Hepatocyte (in vitro differentiated cells): ENCODE results near the gene PGGT1B. TPM values are rescaled to one million over a fixed set of nuclear protein-coding genes. Genes with fewer than 3 reads are reported as not detected.

Source experiments
- DNase-seq: peaks from one replicate; pipeline ENCODE4 v3.0.0-alpha.2; 2016; ENCODE audit warnings: low spot score
- H2AFZ ChIP-seq: fragments of 200-600 bp; sonication (generic); 2 replicates; pipeline ENCODE4 v1.6.0; 2016; ENCODE audit warnings: antibody characterized with exemption, mild to moderate bottlenecking
- H3K27ac ChIP-seq: fragments of 200-600 bp; sonication (generic); 2 replicates; pipeline ENCODE4 v1.5.1; 2016; ENCODE audit warnings: mild to moderate bottlenecking
- H3K27me3 ChIP-seq: fragments of 200-600 bp; sonication (generic); 2 replicates; pipeline ENCODE4 v1.6.1; 2016
- H3K36me3 ChIP-seq: fragments of 200-600 bp; sonication (generic); replicated peaks from 2 replicates; pipeline ENCODE4 v1.5.1; 2016; ENCODE audit warnings: low read depth; ENCODE audit not compliant: insufficient read depth
- H3K4me1 ChIP-seq: fragments of 200-600 bp; sonication (generic); 2 replicates; pipeline ENCODE4 v1.5.1; 2016; ENCODE audit warnings: mild to moderate bottlenecking, moderate library complexity; ENCODE audit not compliant: insufficient read depth
- H3K4me2 ChIP-seq: fragments of 200-600 bp; sonication (generic); 2 replicates; pipeline ENCODE4 v1.6.0; 2016
- H3K4me3 ChIP-seq: fragments of 200-600 bp; sonication (generic); 2 replicates; pipeline ENCODE4 v1.5.1; 2016; ENCODE audit warnings: mild to moderate bottlenecking
- H3K79me2 ChIP-seq: fragments of 200-600 bp; sonication (generic); 2 replicates; pipeline ENCODE4 v1.6.0; 2017; ENCODE audit warnings: mild to moderate bottlenecking
- H3K9me2 ChIP-seq: fragments of 200-600 bp; sonication (generic); replicated peaks from 2 replicates; pipeline ENCODE4 v1.6.0; 2017; ENCODE audit warnings: mild to moderate bottlenecking; ENCODE audit not compliant: insufficient read depth
- H3K9me3 ChIP-seq: fragments of 200-600 bp; sonication (generic); 2 replicates; pipeline ENCODE4 v1.5.1; 2016; ENCODE audit warnings: low read depth, mild to moderate bottlenecking
- H4K20me1 ChIP-seq: fragments of 200-600 bp; sonication (generic); 2 replicates; pipeline ENCODE4 v1.6.0; 2016; ENCODE audit warnings: mild to moderate bottlenecking; ENCODE audit not compliant: insufficient read depth, poor library complexity, severe bottlenecking
- EZH2 ChIP-seq: fragments of 200-600 bp; sonication (generic); IDR thresholded peaks from 2 replicates; pipeline ENCODE4 v1.6.1; 2016; ENCODE audit warnings: antibody characterized with exemption, mild to moderate bottlenecking, borderline replicate concordance
- EZH2phosphoT487 ChIP-seq: fragments of 200-600 bp; sonication (generic); IDR thresholded peaks from one replicate; pipeline ENCODE4 v1.6.1; 2018; ENCODE audit warnings: antibody characterized with exemption, mild to moderate bottlenecking, low read depth, moderate library complexity; ENCODE audit not compliant: unreplicated experiment, severe bottlenecking
- WGBS: methylation state at CpG from one replicate; pipeline ENCODE4 v1.1.6; 2016; ENCODE audit warnings: low lambda C conversion rate; ENCODE audit errors: missing lambda C conversion rate; 5-methylcytosine and 5-hydroxymethylcytosine counted together
- polyA plus RNA-seq: library from polyadenylated mRNA; unstranded; fragments of >200 nt; fragmentation: Nextera tagmentation; extraction: Ambion mirVana; gene quantifications from 2 replicates; pipeline ENCODE4 v1.2.1, GENCODE V29; 2016
- total RNA-seq: library from RNA; depleted of rRNA; stranded (reverse); fragments of >200 nt; gene quantifications from 2 replicates; pipeline ENCODE4 v1.2.3, GENCODE V29; 2014
- TF ChIP-seq, protein P1 (sequence below): fragments of 200-600 bp; sonication (generic); IDR thresholded peaks from 2 replicates; pipeline ENCODE4 v1.5.1; 2016; ENCODE audit warnings: antibody characterized with exemption, mild to moderate bottlenecking; ENCODE audit not compliant: poor library complexity

The PGGT1B gene
- total and polyA plus RNA-seq, 2 experiments from 2014 or later, result 4.3 to 14.1 TPM

- H3K4me3 ChIP-seq, result no peak overlapping the region
- 85% methylated on average over 4 of the region's 4 CpGs for WGBS
- TF ChIP-seq, protein P1, sequence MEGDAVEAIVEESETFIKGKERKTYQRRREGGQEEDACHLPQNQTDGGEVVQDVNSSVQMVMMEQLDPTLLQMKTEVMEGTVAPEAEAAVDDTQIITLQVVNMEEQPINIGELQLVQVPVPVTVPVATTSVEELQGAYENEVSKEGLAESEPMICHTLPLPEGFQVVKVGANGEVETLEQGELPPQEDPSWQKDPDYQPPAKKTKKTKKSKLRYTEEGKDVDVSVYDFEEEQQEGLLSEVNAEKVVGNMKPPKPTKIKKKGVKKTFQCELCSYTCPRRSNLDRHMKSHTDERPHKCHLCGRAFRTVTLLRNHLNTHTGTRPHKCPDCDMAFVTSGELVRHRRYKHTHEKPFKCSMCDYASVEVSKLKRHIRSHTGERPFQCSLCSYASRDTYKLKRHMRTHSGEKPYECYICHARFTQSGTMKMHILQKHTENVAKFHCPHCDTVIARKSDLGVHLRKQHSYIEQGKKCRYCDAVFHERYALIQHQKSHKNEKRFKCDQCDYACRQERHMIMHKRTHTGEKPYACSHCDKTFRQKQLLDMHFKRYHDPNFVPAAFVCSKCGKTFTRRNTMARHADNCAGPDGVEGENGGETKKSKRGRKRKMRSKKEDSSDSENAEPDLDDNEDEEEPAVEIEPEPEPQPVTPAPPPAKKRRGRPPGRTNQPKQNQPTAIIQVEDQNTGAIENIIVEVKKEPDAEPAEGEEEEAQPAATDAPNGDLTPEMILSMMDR, result no peak
- TF ChIP-seq EZH2 (no peak), EZH2phosphoT487 (no peak)
Measured at GRCh38 chr5:115289104-115289503, 26.4 kb upstream of the PGGT1B start.

GRCh38 chr5:115284021-115284420 is 21.3 kb upstream of the PGGT1B start:
- 89% methylated on average over 1 of the region's 1 CpG for WGBS
- no peaks in the 10 kb centered on the region for H3K27me3 ChIP-seq
- no peaks in the 10 kb centered on the region for H3K9me2 ChIP-seq
- DNase-seq, result no peak
- TF ChIP-seq EZH2phosphoT487, result no peak
- H3K27ac ChIP-seq, result no peak overlapping the region
- H3K4me3 ChIP-seq, result no peak overlapping the region
- no peaks in the 10 kb centered on the region for H4K20me1 ChIP-seq
- H3K4me1 ChIP-seq, result no peaks in the 10 kb centered on the region
- no peak overlapping the region for H2AFZ ChIP-seq
- H3K79me2 ChIP-seq, result no peaks in the 10 kb centered on the region
- H3K9me3 ChIP-seq, result no peaks in the 10 kb centered on the region
- H3K36me3 ChIP-seq, result no peaks in the 10 kb centered on the region
- H3K4me2 ChIP-seq, result no peak overlapping the region

More at GRCh38 chr5:115289104-115289503, 26.4 kb upstream of the PGGT1B start:
- no peaks in the 10 kb centered on the region for H4K20me1 ChIP-seq
- H2AFZ ChIP-seq, result no peak overlapping the region
- no peak overlapping the region for H3K4me2 ChIP-seq
- H3K4me1 ChIP-seq, result no peaks in the 10 kb centered on the region
- H3K9me3 ChIP-seq, result no peaks in the 10 kb centered on the region
- no peaks in the 10 kb centered on the region for H3K27me3 ChIP-seq
- no peak overlapping the region for H3K27ac ChIP-seq
- peaks cover 5% of the 10 kb centered on the region for H3K79me2 ChIP-seq
- no peaks in the 10 kb centered on the region for H3K36me3 ChIP-seq
- DNase-seq, result no peak
- no peaks in the 10 kb centered on the region for H3K9me2 ChIP-seq

DNA sequence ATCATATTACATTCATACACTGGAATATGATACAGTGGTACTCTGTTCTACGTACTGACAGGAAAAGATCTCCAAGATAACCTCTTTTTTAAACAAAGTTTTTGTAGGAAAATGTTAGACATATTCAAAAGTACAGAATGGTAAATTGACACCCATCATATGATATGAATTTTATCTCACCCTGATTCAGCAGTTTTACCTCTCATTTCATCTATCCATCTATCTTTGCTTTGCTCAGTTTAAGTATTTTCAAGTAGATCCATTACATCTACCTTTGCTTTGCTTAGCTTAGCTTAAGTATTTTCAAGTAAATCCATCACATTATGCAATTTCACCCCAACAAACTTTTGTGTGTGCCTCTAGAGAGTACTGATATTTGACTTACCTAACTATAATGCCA is 19.5 kb upstream of the PGGT1B start:
- Histone ChIP-seq H3K4me1 (no peaks in the 10 kb centered on the region), H3K27me3 (no peaks in the 10 kb centered on the region), H3K36me3 (no peaks in the 10 kb centered on the region), H3K27ac (no peak overlapping the region), H3K4me2 (no peak overlapping the region), H3K9me3 (no peaks in the 10 kb centered on the region), H3K9me2 (no peaks in the 10 kb centered on the region), H3K79me2 (no peaks in the 10 kb centered on the region), H2AFZ (no peak overlapping the region), H4K20me1 (no peaks in the 10 kb centered on the region), H3K4me3 (no peak overlapping the region)
- DNase-seq, result no peak
- TF ChIP-seq, protein P1, result no peak
- no peak for TF ChIP-seq EZH2
- TF ChIP-seq EZH2phosphoT487, result no peak
- WGBS, result 93% methylated on average over 1 of the region's 1 CpG

DNA sequence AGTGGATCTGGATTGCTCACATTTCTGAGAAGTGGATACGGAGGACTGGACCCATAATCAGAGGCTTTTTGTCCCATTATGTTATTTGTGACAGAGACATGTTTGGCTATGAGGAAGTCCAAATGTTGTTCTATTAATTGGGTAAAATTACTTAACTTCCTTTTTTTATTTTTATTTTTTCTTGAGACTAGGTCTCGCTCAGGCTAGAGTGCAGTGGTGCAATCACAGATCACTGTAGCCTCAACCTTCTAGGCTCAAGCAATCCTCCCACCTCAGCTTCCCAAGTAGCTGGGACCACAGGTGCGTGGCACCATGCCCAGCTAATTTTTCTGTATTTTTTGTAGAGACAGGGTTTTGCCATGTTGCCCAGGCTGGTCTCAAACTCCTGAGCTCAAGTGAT is 11.9 kb upstream of the PGGT1B start:
- H3K4me2 ChIP-seq, result no peak overlapping the region
- H4K20me1 ChIP-seq, result no peaks in the 10 kb centered on the region
- H2AFZ ChIP-seq, result no peak overlapping the region
- H3K79me2 ChIP-seq, result no peaks in the 10 kb centered on the region
- H3K27me3 ChIP-seq, result no peaks in the 10 kb centered on the region
- H3K4me1 ChIP-seq, result no peaks in the 10 kb centered on the region
- H3K9me3 ChIP-seq, result no peaks in the 10 kb centered on the region
- no peaks in the 10 kb centered on the region for H3K36me3 ChIP-seq
- TF ChIP-seq EZH2 (no peak), EZH2phosphoT487 (no peak)
- TF ChIP-seq, protein P1, result no peak
- 94% methylated on average over 3 of the region's 3 CpGs for WGBS
- DNase-seq, result no peak
- H3K4me3 ChIP-seq, result no peak overlapping the region
- no peaks in the 10 kb centered on the region for H3K9me2 ChIP-seq
- H3K27ac ChIP-seq, result no peak overlapping the region
